Hepatocyte (in vitro differentiated cells): ENCODE results near the gene TPRN.

Experiments used
- EZH2phosphoT487 ChIP-seq: fragments of 200-600 bp; sonication (generic); IDR thresholded peaks from one replicate; pipeline ENCODE4 v1.6.1; 2018; ENCODE audit warnings: antibody characterized with exemption, mild to moderate bottlenecking, low read depth, moderate library complexity; ENCODE audit not compliant: unreplicated experiment, severe bottlenecking
- TF ChIP-seq, protein P1 (sequence below): fragments of 200-600 bp; sonication (generic); IDR thresholded peaks from 2 replicates; pipeline ENCODE4 v1.5.1; 2016; ENCODE audit warnings: antibody characterized with exemption, mild to moderate bottlenecking; ENCODE audit not compliant: poor library complexity

DNA sequence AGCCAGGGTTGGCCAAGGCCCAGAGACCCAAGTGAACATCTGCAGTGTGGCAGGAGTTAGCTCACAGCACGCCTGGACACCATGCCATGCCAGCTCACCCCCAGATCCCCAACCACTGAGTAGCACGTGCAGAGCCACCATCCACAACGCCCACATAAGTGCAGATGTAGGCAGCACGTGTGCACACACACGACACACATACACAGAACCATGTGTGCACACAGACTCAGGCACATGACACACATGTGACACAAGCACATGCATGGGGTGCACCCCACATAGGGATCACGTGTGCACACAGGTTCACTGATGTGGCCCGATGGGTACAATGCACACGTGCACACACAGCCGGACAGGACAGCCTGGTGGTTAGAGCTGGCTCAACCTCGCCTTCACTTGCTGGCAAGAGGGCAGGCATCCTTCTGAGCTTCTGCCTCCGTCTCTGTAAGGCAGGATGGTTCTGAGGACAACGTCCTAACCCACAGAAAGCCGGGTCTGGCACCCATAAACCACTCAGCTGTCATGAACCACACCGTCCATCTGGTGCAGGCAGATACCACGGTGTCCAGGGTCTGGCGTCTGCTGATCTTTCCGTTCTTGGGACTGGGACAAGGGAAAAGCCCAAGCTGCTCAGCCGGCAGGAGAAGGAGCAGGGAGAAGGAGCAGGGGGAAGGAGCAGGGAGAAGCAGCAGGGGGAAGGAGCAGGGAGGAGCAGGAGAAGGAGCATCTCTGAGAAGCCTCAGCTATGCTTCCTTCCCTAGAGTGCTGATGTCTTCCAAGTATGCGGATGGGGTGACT is 42.7 kb downstream of the TPRN start:
- TF ChIP-seq, protein P1, sequence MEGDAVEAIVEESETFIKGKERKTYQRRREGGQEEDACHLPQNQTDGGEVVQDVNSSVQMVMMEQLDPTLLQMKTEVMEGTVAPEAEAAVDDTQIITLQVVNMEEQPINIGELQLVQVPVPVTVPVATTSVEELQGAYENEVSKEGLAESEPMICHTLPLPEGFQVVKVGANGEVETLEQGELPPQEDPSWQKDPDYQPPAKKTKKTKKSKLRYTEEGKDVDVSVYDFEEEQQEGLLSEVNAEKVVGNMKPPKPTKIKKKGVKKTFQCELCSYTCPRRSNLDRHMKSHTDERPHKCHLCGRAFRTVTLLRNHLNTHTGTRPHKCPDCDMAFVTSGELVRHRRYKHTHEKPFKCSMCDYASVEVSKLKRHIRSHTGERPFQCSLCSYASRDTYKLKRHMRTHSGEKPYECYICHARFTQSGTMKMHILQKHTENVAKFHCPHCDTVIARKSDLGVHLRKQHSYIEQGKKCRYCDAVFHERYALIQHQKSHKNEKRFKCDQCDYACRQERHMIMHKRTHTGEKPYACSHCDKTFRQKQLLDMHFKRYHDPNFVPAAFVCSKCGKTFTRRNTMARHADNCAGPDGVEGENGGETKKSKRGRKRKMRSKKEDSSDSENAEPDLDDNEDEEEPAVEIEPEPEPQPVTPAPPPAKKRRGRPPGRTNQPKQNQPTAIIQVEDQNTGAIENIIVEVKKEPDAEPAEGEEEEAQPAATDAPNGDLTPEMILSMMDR: no peak
- TF ChIP-seq EZH2phosphoT487: no peak
